ENCODE data around the gene EIF2B4. TPM values are rescaled to one million over a fixed set of nuclear protein-coding genes. Genes with fewer than 3 reads are reported as not detected.
A peak's percentile ranks its signal among the peaks of the same experiment; 100 is the strongest.

The EIF2B4 gene
- total and polyA plus RNA-seq, 2 of the 13 experiments (the other 11 are each of a cell fraction or from before 2014, with no cell fraction given): 91.5 to 96.4 TPM

DNA sequence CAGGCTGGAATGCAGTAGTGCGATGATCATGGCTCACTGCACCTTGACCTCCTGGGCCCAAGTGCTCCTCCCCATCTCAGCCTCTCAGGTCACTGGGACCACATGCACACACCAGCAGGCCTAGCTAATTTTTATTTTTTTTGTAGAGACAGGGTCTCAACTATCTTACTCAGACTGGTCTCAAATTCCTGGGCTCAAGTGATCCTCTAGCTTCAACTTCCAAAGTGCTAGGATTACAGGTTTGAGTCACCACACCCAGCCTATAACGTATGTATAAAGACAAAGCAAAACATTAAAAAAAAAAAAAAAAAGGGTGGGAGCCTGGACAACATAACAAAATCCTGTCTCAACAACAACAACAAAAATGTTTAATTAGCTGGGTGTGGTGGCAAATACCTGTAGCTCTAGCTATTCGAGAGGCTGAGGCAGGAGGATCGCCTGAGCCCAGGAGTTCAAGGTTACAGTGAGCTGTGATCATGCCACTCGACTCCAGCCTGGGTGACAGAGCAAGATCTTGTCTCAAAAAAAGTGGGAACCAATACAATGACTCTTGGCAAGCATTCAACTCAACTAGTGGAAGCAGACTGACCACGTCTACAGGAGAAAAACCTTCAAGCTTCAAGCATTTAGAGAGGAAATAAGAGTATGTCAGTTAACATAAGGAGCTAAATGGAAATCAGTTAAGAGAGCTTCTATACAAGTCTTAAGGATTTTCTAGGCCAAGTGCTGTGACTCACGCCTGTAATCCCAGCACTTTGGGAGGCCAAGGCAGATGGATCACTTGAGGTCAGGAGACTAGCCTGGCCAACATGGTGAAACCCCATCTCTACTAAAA is 16.2 kb downstream of the EIF2B4 start (continued):
- TF ChIP-seq SP140L (CRISPR knock-in tag; IDR thresholded peaks at IDR 0.05; ENCODE audit: borderline replicate concordance) (no peak), ZKSCAN5 (CRISPR knock-in tag; IDR thresholded peaks at IDR 0.05) (no peak), RAD51 (IDR thresholded peaks at IDR 0.05; ENCODE audit: borderline replicate concordance) (no peak), KLF12 (CRISPR knock-in tag; IDR thresholded peaks at IDR 0.05; ENCODE audit: borderline replicate concordance) (no peak), TCF7 (IDR thresholded peaks at IDR 0.05; ENCODE audit: low read depth) (no peak), ZNF782 (CRISPR knock-in tag; IDR thresholded peaks at IDR 0.05; ENCODE audit: borderline replicate concordance) (no peak; the same call in 1 of the 2 replicates), STAG1 (CRISPR knock-in tag; IDR thresholded peaks at IDR 0.05) (no peak), SOX6 (IDR thresholded peaks at IDR 0.05) (no peak), SOX6 (CRISPR knock-in tag; IDR thresholded peaks at IDR 0.05) (peak; percentile 62; the same call in 1 of the 2 replicates), HNRNPLL (IDR thresholded peaks at IDR 0.05; ENCODE audit: low read depth, low read length, poor library complexity, severe bottlenecking) (no peak), ZBTB42 (CRISPR knock-in tag; IDR thresholded peaks at IDR 0.05) (no peak), ATF7-NPFF (CRISPR knock-in tag; IDR thresholded peaks at IDR 0.05; ENCODE audit: low read depth) (peak; percentile 37; the same call in 1 of the 2 replicates), ZNF660 (CRISPR knock-in tag; IDR thresholded peaks at IDR 0.05; ENCODE audit: borderline replicate concordance, low read depth) (no peak), SNRNP70 (IDR thresholded peaks at IDR 0.05; ENCODE audit: low read depth, low read length) (no peak)
- TF ChIP-seq, protein P1, sequence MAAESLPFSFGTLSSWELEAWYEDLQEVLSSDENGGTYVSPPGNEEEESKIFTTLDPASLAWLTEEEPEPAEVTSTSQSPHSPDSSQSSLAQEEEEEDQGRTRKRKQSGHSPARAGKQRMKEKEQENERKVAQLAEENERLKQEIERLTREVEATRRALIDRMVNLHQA (CRISPR knock-in tag; IDR thresholded peaks at IDR 0.05): no peak
- TF ChIP-seq, protein P2, sequence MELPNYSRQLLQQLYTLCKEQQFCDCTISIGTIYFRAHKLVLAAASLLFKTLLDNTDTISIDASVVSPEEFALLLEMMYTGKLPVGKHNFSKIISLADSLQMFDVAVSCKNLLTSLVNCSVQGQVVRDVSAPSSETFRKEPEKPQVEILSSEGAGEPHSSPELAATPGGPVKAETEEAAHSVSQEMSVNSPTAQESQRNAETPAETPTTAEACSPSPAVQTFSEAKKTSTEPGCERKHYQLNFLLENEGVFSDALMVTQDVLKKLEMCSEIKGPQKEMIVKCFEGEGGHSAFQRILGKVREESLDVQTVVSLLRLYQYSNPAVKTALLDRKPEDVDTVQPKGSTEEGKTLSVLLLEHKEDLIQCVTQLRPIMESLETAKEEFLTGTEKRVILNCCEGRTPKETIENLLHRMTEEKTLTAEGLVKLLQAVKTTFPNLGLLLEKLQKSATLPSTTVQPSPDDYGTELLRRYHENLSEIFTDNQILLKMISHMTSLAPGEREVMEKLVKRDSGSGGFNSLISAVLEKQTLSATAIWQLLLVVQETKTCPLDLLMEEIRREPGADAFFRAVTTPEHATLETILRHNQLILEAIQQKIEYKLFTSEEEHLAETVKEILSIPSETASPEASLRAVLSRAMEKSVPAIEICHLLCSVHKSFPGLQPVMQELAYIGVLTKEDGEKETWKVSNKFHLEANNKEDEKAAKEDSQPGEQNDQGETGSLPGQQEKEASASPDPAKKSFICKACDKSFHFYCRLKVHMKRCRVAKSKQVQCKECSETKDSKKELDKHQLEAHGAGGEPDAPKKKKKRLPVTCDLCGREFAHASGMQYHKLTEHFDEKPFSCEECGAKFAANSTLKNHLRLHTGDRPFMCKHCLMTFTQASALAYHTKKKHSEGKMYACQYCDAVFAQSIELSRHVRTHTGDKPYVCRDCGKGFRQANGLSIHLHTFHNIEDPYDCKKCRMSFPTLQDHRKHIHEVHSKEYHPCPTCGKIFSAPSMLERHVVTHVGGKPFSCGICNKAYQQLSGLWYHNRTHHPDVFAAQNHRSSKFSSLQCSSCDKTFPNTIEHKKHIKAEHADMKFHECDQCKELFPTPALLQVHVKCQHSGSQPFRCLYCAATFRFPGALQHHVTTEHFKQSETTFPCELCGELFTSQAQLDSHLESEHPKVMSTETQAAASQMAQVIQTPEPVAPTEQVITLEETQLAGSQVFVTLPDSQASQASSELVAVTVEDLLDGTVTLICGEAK (IDR thresholded peaks at IDR 0.05): peak; percentile 65
- TF ChIP-seq, protein P2 (CRISPR knock-in tag; IDR thresholded peaks at IDR 0.05): peak; percentile 65
- TF ChIP-seq, protein P3, sequence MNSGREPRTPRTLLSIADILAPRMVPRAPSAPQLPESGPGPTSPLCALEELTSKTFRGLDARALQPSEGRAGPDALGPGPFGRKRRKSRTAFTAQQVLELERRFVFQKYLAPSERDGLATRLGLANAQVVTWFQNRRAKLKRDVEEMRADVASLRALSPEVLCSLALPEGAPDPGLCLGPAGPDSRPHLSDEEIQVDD (CRISPR knock-in tag; IDR thresholded peaks at IDR 0.05; ENCODE audit: borderline replicate concordance): no peak
- TF ChIP-seq, protein P4, sequence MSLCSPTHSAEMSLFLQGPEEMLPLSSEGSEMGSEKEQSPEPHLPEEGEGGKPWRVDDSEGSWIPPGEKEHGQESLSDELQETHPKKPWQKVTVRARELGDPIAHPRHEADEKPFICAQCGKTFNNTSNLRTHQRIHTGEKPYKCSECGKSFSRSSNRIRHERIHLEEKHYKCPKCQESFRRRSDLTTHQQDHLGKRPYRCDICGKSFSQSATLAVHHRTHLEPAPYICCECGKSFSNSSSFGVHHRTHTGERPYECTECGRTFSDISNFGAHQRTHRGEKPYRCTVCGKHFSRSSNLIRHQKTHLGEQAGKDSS (CRISPR knock-in tag; IDR thresholded peaks at IDR 0.05; ENCODE audit: borderline replicate concordance, low read depth): peak; percentile 11; the same call in 1 of the 2 replicates
